ENCODE data around the gene HOXA2. TPM values are rescaled to one million over a fixed set of nuclear protein-coding genes. Genes with fewer than 3 reads are reported as not detected.

Gene HOXA2
- total RNA-seq, 1 donor from 2014 or later, result 17.9 TPM

DNA sequence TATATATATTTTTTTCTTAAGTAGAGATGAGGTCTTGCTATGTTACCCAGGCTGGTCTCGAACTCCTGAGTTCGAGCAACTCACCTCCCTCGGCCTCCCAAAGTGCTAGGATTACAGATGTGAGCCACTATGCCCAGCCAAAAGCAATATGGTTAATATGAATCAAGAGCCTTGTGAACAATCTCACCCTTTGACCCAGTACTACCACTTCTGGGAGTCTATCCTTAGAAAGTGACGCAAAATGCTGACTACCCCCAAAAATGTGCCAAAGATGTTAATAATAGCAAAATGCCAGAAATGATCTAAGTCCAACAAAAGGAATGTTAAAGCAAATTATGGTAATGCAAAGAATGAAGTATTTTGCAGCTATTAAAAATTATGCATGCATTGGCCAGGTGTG, 51.0 kb downstream of the HOXA2 start:
- Mint-ChIP-seq H3K27me3 (no peaks in the 10 kb centered on the region), H3K4me3 (ENCODE audit: low read depth) (no peak overlapping the region), H3K27ac (no peak overlapping the region), H3K36me3 (ENCODE audit: insufficient read depth) (no peaks in the 10 kb centered on the region), H3K9me3 (ENCODE audit: low read depth) (no peaks in the 10 kb centered on the region), H3K4me1 (ENCODE audit: low read depth) (peaks cover 1% of the 10 kb centered on the region)
- DNase-seq (ENCODE audit: low spot score, unreplicated experiment), result no peak
- no peak for TF ChIP-seq CTCF (IDR thresholded peaks at IDR 0.05; ENCODE audit: unreplicated experiment)

Other genes starting within 250 kb of the HOXA2 start
- gene SKAP2, start 238.1 kb downstream of the HOXA2 start, total RNA-seq, result 42.8 and 46.4 TPM in 2 replicates
- 27.4 and 31.2 TPM in 2 replicates for gene HOXA1, start 6.7 kb downstream of the HOXA2 start, total RNA-seq
- 13.7 TPM in 2 replicates for gene HOXA4, start 28.1 kb upstream of the HOXA2 start, total RNA-seq
- gene HOXA5, start 41.0 kb upstream of the HOXA2 start, total RNA-seq, result 12.6 and 18.1 TPM in 2 replicates
- gene HOXA6, start 45.1 kb upstream of the HOXA2 start, total RNA-seq, result 0.38 TPM in 1 of 2 replicates, not detected in the other
- 77.4 and 85.5 TPM in 2 replicates for gene HOXA3, start 49.9 kb upstream of the HOXA2 start, total RNA-seq
- gene HOXA7, start 54.0 kb upstream of the HOXA2 start, total RNA-seq, result 1.4 and 1.5 TPM in 2 replicates
- not detected in 2 replicates for gene HOXA9, start 62.9 kb upstream of the HOXA2 start, total RNA-seq
- gene HOXA10, start 71.6 kb upstream of the HOXA2 start, total RNA-seq, result not detected in 2 replicates
- not detected in 2 replicates for gene HOXA11, start 82.5 kb upstream of the HOXA2 start, total RNA-seq
- not detected in 2 replicates for gene HOXA13, start 97.4 kb upstream of the HOXA2 start, total RNA-seq
- gene EVX1, start 140.1 kb upstream of the HOXA2 start, total RNA-seq, result not detected in 2 replicates